K562 (cell line): ENCODE measurements around the gene TOR1AIP1. TPM values are rescaled to one million over a fixed set of nuclear protein-coding genes. Genes with fewer than 3 reads are reported as not detected.
A peak's percentile ranks its signal among the peaks of the same experiment; 100 is the strongest.

Source experiments
- ATAC-seq: fragments of 200-7000 bp; cut with Tn5 transposase; 3 replicates; pipeline ENCODE4 v1.9.1; 2020; ENCODE audit warnings: moderate library complexity
- BruUV-seq: library from RNA; stranded (reverse); fragments of 400-500 nt; replicated peaks from 2 replicates; lab custom pipeline; 2021; lab: Mats Ljungman, UMichigan
- CTCF ChIA-PET: fragments of 300-600 bp; formaldehyde crosslinking; extraction: SDS; loops from one replicate; lab custom pipeline; 2021; ENCODE audit warnings: low intra/inter-chr PET ratio; lab: Yijun Ruan, JAX
- POLR2A ChIA-PET: fragments of 300-600, 350-650 bp; sonication (Branson Sonifier 250); formaldehyde crosslinking; extraction: SDS; loops from one replicate; lab custom pipeline; 2021; ENCODE audit warnings: antibody characterized with exemption, inconsistent platforms; lab: Yijun Ruan, JAX
- DNase-seq, 4 experiments: peaks; one replicate each; pipeline versions ENCODE4 v3.0.0 to v3.0.0-alpha.2; 2011 to 2018; ENCODE audit warnings: low spot score in 3 of 4, mixed read lengths in 3 of 4; ENCODE audit errors: extremely low read depth in 1 of 4
- FAIRE-seq: peaks from 2 replicates; lab custom pipeline; 2011; peaks lifted over from hg19 to GRCh38; lab: Jason Lieb, UNC
- H2AFZ ChIP-seq: 2 replicates; pipeline ENCODE4 v1.6.0; 2011; ENCODE audit warnings: low read depth, low read length, control low read depth, inconsistent platforms
- H3K27ac ChIP-seq: fragments of 200-600 bp; 3 replicates; pipeline ENCODE4 v1.8.0; 2011; ENCODE audit warnings: low read depth, mild to moderate bottlenecking, control low read depth, inconsistent platforms, low read length, moderate library complexity, mixed read lengths; ENCODE audit errors: extremely low read depth
- H3K27me3 ChIP-seq, 2 experiments: fragments of 300-600 bp in 1 of 2; 2 replicates in 1 of 2; 3 replicates in 1 of 2; pipeline versions ENCODE4 v1.6.0 to v1.8.0; 2011; ENCODE audit warnings: inconsistent platforms in 2 of 2, low read length in 2 of 2, mild to moderate bottlenecking in 1 of 2, mixed read lengths in 1 of 2, moderate library complexity in 1 of 2; ENCODE audit not compliant: control insufficient read depth in 2 of 2, insufficient read depth in 2 of 2
- H3K36me3 ChIP-seq: fragments of 300-600 bp; 3 replicates; pipeline ENCODE4 v1.8.0; 2011; ENCODE audit warnings: mild to moderate bottlenecking, low read length, inconsistent platforms; ENCODE audit not compliant: control insufficient read depth, insufficient read depth
- H3K4me1 ChIP-seq, 2 experiments: fragments of 200-600 bp in 1 of 2; replicated peaks in 1 of 2; 2 replicates in 1 of 2; 3 replicates in 1 of 2; pipeline versions ENCODE4 v1.5.1 to v1.8.0; 2011; ENCODE audit warnings: inconsistent platforms in 2 of 2, low read length in 2 of 2, mild to moderate bottlenecking in 1 of 2, mixed read lengths in 1 of 2, moderate library complexity in 1 of 2; ENCODE audit not compliant: control insufficient read depth in 2 of 2, insufficient read depth in 2 of 2
- H3K4me2 ChIP-seq: 2 replicates; pipeline ENCODE4 v1.6.1; 2011; ENCODE audit warnings: low read length, control low read depth, inconsistent platforms, mixed read lengths; ENCODE audit not compliant: insufficient read depth
- H3K4me3 ChIP-seq: fragments of 200-600 bp; sonication (generic), shearing (Covaris generic); 2 replicates; pipeline ENCODE4 v1.5.1; 2016; ENCODE audit warnings: control low read depth, inconsistent platforms
- H3K79me2 ChIP-seq: fragments of 200-600 bp; 3 replicates; pipeline ENCODE4 v1.8.0; 2011; ENCODE audit warnings: low read length, inconsistent platforms; ENCODE audit not compliant: control insufficient read depth, insufficient read depth
- H3K9ac ChIP-seq, 2 experiments: 2 replicates each; pipeline versions ENCODE4 v1.6.0 to v1.6.1; 2011; ENCODE audit warnings: low read depth in 2 of 2, low read length in 2 of 2, control low read depth in 1 of 2, inconsistent platforms in 1 of 2, mild to moderate bottlenecking in 1 of 2, mixed read lengths in 1 of 2; ENCODE audit not compliant: insufficient read depth in 1 of 2
- H3K9me1 ChIP-seq: one replicate; pipeline ENCODE4 v1.6.0; 2011; ENCODE audit warnings: inconsistent platforms, mild to moderate bottlenecking, low read length, moderate library complexity; ENCODE audit not compliant: control insufficient read depth, insufficient read depth
- H3K9me3 ChIP-seq: replicated peaks from 2 replicates; pipeline ENCODE4 v1.5.1; 2011; ENCODE audit warnings: low read depth, low read length, inconsistent platforms; ENCODE audit not compliant: control insufficient read depth, insufficient read depth
- H4K20me1 ChIP-seq: replicated peaks from 2 replicates; pipeline ENCODE4 v1.6.1; 2011; ENCODE audit warnings: low read length, inconsistent platforms, mixed read lengths; ENCODE audit not compliant: control insufficient read depth, insufficient read depth
- ATF3 ChIP-seq, 2 experiments: fragments of 450-650 bp in 1 of 2; sonication (generic) in 1 of 2; formaldehyde crosslinking in 1 of 2; IDR thresholded peaks in 1 of 2; conservative IDR thresholded peaks in 1 of 2; 2 replicates each; pipeline versions ENCODE4 v1.6.1 to v1.8.1; 2016 to 2023; ENCODE audit warnings: mild to moderate bottlenecking in 2 of 2, moderate library complexity in 2 of 2, inconsistent platforms in 1 of 2, missing genetic modification reagents in 1 of 2
- BACH1 ChIP-seq: fragments of 200-800 bp; sonication (Bioruptor generic); IDR thresholded peaks from 2 replicates; pipeline ENCODE4 v1.6.1; 2016; ENCODE audit warnings: missing genetic modification characterization, missing compliant biosample characterization
- CBFA2T2 ChIP-seq: fragments of 450-650 bp; conservative IDR thresholded peaks from 2 replicates; pipeline ENCODE4 v1.6.1; 2017; ENCODE audit warnings: mild to moderate bottlenecking
- CBFA2T3 ChIP-seq: fragments of 450-650 bp; IDR thresholded peaks from 2 replicates; pipeline ENCODE4 v1.6.1; 2017
- DPF2 ChIP-seq: fragments of 450-650 bp; IDR thresholded peaks from 2 replicates; pipeline ENCODE4 v1.6.1; 2016
- ETV5 ChIP-seq: sonication (generic); formaldehyde crosslinking; IDR thresholded peaks from 2 replicates; pipeline ENCODE4 v1.4.0; 2020; ENCODE audit warnings: low read depth, mild to moderate bottlenecking, missing genetic modification reagents
- GTF3C2 ChIP-seq: IDR thresholded peaks from 3 replicates; pipeline ENCODE4 v1.6.1; 2011; ENCODE audit warnings: borderline replicate concordance, mild to moderate bottlenecking, moderate library complexity; ENCODE audit not compliant: insufficient read length; ENCODE audit errors: extremely low read depth
- OTX1 ChIP-seq: fragments of 450-650 bp; formaldehyde crosslinking; IDR thresholded peaks from 2 replicates; pipeline ENCODE4 v1.4.0; 2022; ENCODE audit warnings: mild to moderate bottlenecking
- PTBP1 ChIP-seq: fragments of 200-400 bp; formaldehyde crosslinking; IDR thresholded peaks from 2 replicates; pipeline ENCODE4 v1.6.1; 2017; ENCODE audit warnings: low read depth, low read length
- SMC3 ChIP-seq: conservative IDR thresholded peaks from 2 replicates; pipeline ENCODE4 v1.6.1; 2011; ENCODE audit warnings: low read depth, low read length, improper control_type of control experiment; ENCODE audit not compliant: insufficient read depth
- UBTF ChIP-seq, 2 experiments: IDR thresholded peaks; 2 replicates each; pipeline ENCODE4 v1.6.1; 2012; ENCODE audit warnings: improper control_type of control experiment in 2 of 2, low read depth in 2 of 2, low read length in 2 of 2, borderline replicate concordance in 1 of 2
- ZNF316 ChIP-seq: fragments of 450-650 bp; IDR thresholded peaks from 2 replicates; pipeline ENCODE4 v1.6.1; 2016
- WGBS: fragments of 100-300 bp; shearing (Covaris generic); methylation state at CpG from one replicate; pipeline ENCODE4 v1.1.6; 2016; ENCODE audit warnings: low coverage, mixed read lengths; ENCODE audit not compliant: insufficient coverage; ENCODE audit errors: missing lambda C conversion rate; 5-methylcytosine and 5-hydroxymethylcytosine counted together
- in situ Hi-C: fragments of 300-500 bp; cut with MboI; formaldehyde crosslinking; loops from 4 replicates; pipeline ENCODE4 v1.15.0; 2018; ENCODE audit warnings: inconsistent platforms, mixed read lengths
- intact Hi-C: fragments of 100-400 bp; cut with micrococcal nuclease; formaldehyde crosslinking; loops from 2 replicates; pipeline ENCODE4 v1.14.2; 2022
- polyA plus RNA-seq, 8 experiments: library from polyadenylated mRNA; depleted of rRNA in 4 of 8; stranded (reverse) in 5 of 8; unstranded in 3 of 8; fragments of >200 nt; fragmentation: Nextera tagmentation in 2 of 8; fragmentation: Illumina TruSeq in 1 of 8; extraction: Ambion mirVana in 2 of 8; extraction: Trizol in 1 of 8; gene quantifications; 2 replicates each; pipeline versions ENCODE4 v1.2.1 to v1.2.3, GENCODE V29; 2011 to 2014; ENCODE audit warnings: inconsistent platforms in 1 of 8, missing spikeins in 1 of 8
- total RNA-seq, 7 experiments: library from RNA; depleted of rRNA in 6 of 7; stranded (reverse); fragments of >200 nt in 6 of 7; fragmentation: Illumina TruSeq in 2 of 7; extraction: Trizol in 2 of 7; gene quantifications; 2 replicates each; pipeline versions ENCODE4 v1.2.1 to v1.2.3, GENCODE V29; 2011 to 2021; ENCODE audit warnings: low replicate concordance in 1 of 7

TOR1AIP1 gene
- total and polyA plus RNA-seq, 9 of the 15 experiments (the other 6 are each of a cell fraction or from before 2014, with no cell fraction given), result 18.1 to 46.9 (median 35.5) TPM

- no peak for TF ChIP-seq CBFA2T2
- TF ChIP-seq OTX1 (CRISPR knock-in tag), result no peak
- TF ChIP-seq GTF3C2, result no peak
- peak; percentile 93 for TF ChIP-seq DPF2
- no peak for TF ChIP-seq SMC3
Measured at GRCh38 chr1:179876300-179876715, 5.8 kb upstream of the TOR1AIP1 start (continued).

GRCh38 chr1:179877586-179878265 lies 4.4 kb upstream of the TOR1AIP1 start, which contains the start of gene TOR1AIP2:
Gene TOR1AIP2 (minus strand): TSS chr1:179877803. CDS start chr1:179852665, 25,138 bp downstream.
- peak; percentile 88 for FAIRE-seq
- Histone ChIP-seq H3K9me1 (no peaks in the 10 kb centered on the region), H3K27me3 (no peaks in the 10 kb centered on the region), H2AFZ (peak within 1 kb of the TSS; percentile 93), H3K4me3 (peak within 1 kb of the TSS; percentile 71), H3K9me3 (no peaks in the 10 kb centered on the region), H3K27ac (peak within 1 kb of the TSS; percentile 81), H3K36me3 (peaks cover 33% of the 10 kb centered on the region), H3K4me2 (peak within 1 kb of the TSS; percentile 96), H3K9ac (peak within 1 kb of the TSS; percentile 86 to 90), H3K4me1 (peaks cover 14 to 16% of the 10 kb centered on the region in 2 experiments; a peak in 4 of 5 replicates), H4K20me1 (no peaks in the 10 kb centered on the region), H3K79me2 (peaks cover 74% of the 10 kb centered on the region)
- in situ Hi-C loops (no loop called here), intact Hi-C loops (loop anchor here (5.0 kb wide), 1 partner anchor 280 kb away; no protein-coding TSS in a partner anchor)
- no TSS peak for BruUV-seq
- peak; percentile 81 to 96 (median 86) for DNase-seq
- ATAC-seq, result peak; percentile 81
- WGBS, result 2% methylated on average over 31 of the region's 31 CpGs
- ChIA-PET POLR2A (interaction anchor here (0.6 to 1.0 kb wide), 3 partner anchors 89 to 170 kb away, joined by 3 to 5 read pairs (median 4); no protein-coding TSS in a partner anchor), CTCF (interaction anchor here (0.7 to 1.0 kb wide), 2 partner anchors 77 to 281 kb away, joined by 3 read pairs; partner anchors contain the start of gene CEP350)
- no peak; the same call in 1 of the 2 replicates for TF ChIP-seq ATF3 (IDR thresholded peaks at IDR 0.05)
- TF ChIP-seq ATF3 (CRISPR knock-in tag; conservative IDR thresholded peaks at IDR 0.05), result no peak
- no peak for TF ChIP-seq ZNF316
- TF ChIP-seq BACH1, result no peak
- no peak for TF ChIP-seq CBFA2T3
- no peak for TF ChIP-seq PTBP1
- TF ChIP-seq ETV5 (CRISPR knock-in tag), result peak; percentile 59; the same call in 1 of the 2 replicates
- TF ChIP-seq UBTF (IDR thresholded peaks at IDR 0.05; ENCODE audit: borderline replicate concordance in 1 of 2, low read depth in 2 of 2, low read length in 2 of 2), result no peak
